Endothelial cell of umbilical vein (primary cell): ENCODE results near the gene TXNRD1. TPM values are rescaled to one million over a fixed set of nuclear protein-coding genes. Genes with fewer than 3 reads are reported as not detected.

Source experiments
- BruUV-seq: library from RNA; stranded (reverse); fragments of 400-500 nt; replicated peaks from 2 replicates; lab custom pipeline; 2021; lab: Mats Ljungman, UMichigan
- CTCF ChIA-PET: fragments of 300-600, 350-600 bp; sonication (Branson Sonifier 250); formaldehyde crosslinking; loops from one replicate; lab custom pipeline; 2021; ENCODE audit warnings: antibody characterized with exemption, inconsistent platforms; lab: Charles Lee
- POLR2A ChIA-PET: fragments of 300-600, 350-600 bp; sonication (Branson Sonifier 250); formaldehyde crosslinking; loops from one replicate; lab custom pipeline; 2021; ENCODE audit warnings: antibody characterized with exemption, inconsistent platforms; lab: Charles Lee
- DNase-seq: peaks from one replicate; pipeline ENCODE4 v3.0.0-alpha.2; 2011; ENCODE audit warnings: low read depth, low spot score
- FAIRE-seq: peaks from 2 replicates; lab custom pipeline; 2011; peaks lifted over from hg19 to GRCh38; lab: Jason Lieb, UNC
- H2AFZ ChIP-seq: 2 replicates; pipeline ENCODE4 v1.6.0; 2012; ENCODE audit warnings: low read depth, low read length, control low read depth, inconsistent platforms
- H3K27ac ChIP-seq: 2 replicates; pipeline ENCODE4 v1.5.1; 2011; ENCODE audit warnings: low read depth, mild to moderate bottlenecking, control low read depth, low read length, moderate library complexity; ENCODE audit not compliant: insufficient read depth
- H3K27me3 ChIP-seq, 2 experiments: 2 replicates each; pipeline versions ENCODE4 v1.6.0 to v1.6.1; 2011; ENCODE audit warnings: low read length in 2 of 2, mixed read lengths in 1 of 2; ENCODE audit not compliant: control insufficient read depth in 2 of 2, insufficient read depth in 2 of 2
- H3K36me3 ChIP-seq, 2 experiments: 2 replicates in 1 of 2; 3 replicates in 1 of 2; pipeline ENCODE4 v1.5.1; 2011; ENCODE audit warnings: low read length in 2 of 2, mild to moderate bottlenecking in 1 of 2, moderate library complexity in 1 of 2; ENCODE audit not compliant: control insufficient read depth in 2 of 2, insufficient read depth in 2 of 2; ENCODE audit errors: extremely low read depth in 1 of 2
- H3K4me1 ChIP-seq: 3 replicates; pipeline ENCODE4 v1.5.1; 2011; ENCODE audit warnings: mild to moderate bottlenecking, low read length; ENCODE audit not compliant: control insufficient read depth, insufficient read depth; ENCODE audit errors: extremely low read depth
- H3K4me2 ChIP-seq: 2 replicates; pipeline ENCODE4 v1.6.1; 2011; ENCODE audit warnings: low read length, control low read depth, mixed read lengths; ENCODE audit not compliant: insufficient read depth
- H3K4me3 ChIP-seq, 3 experiments: fragments of 200-600 bp in 1 of 3; sonication (generic), shearing (Covaris generic) in 1 of 3; replicated peaks in 1 of 3; 2 replicates each; pipeline ENCODE4 v1.5.1; 2011 to 2016; ENCODE audit warnings: control low read depth in 3 of 3, low read length in 3 of 3, mild to moderate bottlenecking in 2 of 3, inconsistent platforms in 1 of 3, low read depth in 1 of 3, moderate library complexity in 1 of 3; ENCODE audit not compliant: insufficient read depth in 1 of 3
- H3K79me2 ChIP-seq: 2 replicates; pipeline ENCODE4 v1.6.0; 2012; ENCODE audit warnings: low read length, inconsistent platforms; ENCODE audit not compliant: control insufficient read depth, insufficient read depth
- H3K9ac ChIP-seq: replicated peaks from 2 replicates; pipeline ENCODE3; 2011; ENCODE audit warnings: low read length, control low read depth; ENCODE audit not compliant: insufficient read depth; ENCODE audit errors: extremely low read depth
- H3K9me1 ChIP-seq: replicated peaks from 3 replicates; pipeline ENCODE4 v1.6.0; 2011; ENCODE audit warnings: mild to moderate bottlenecking, low read length; ENCODE audit not compliant: control insufficient read depth, insufficient read depth; ENCODE audit errors: extremely low read depth
- H3K9me3 ChIP-seq: replicated peaks from 2 replicates; pipeline ENCODE4 v1.5.1; 2012; ENCODE audit warnings: low read length, inconsistent platforms; ENCODE audit not compliant: control insufficient read depth, insufficient read depth
- H4K20me1 ChIP-seq: replicated peaks from 2 replicates; pipeline ENCODE3; 2011; ENCODE audit warnings: mild to moderate bottlenecking, low read length; ENCODE audit not compliant: control insufficient read depth, insufficient read depth; ENCODE audit errors: extremely low read depth
- CTCF ChIP-seq, 2 donors: IDR thresholded peaks; 1 replicate in 1 of 2; 2 replicates in 1 of 2; pipeline ENCODE4 v1.5.1; 2011; ENCODE audit warnings: low read length in 2 of 2, mild to moderate bottlenecking in 2 of 2, moderate library complexity in 2 of 2, control low read depth in 1 of 2, inconsistent platforms in 1 of 2, low read depth in 1 of 2; ENCODE audit not compliant: insufficient read depth in 1 of 2; ENCODE audit errors: extremely low read depth in 1 of 2
- EZH2 ChIP-seq: IDR thresholded peaks from 2 replicates; pipeline ENCODE4 v1.6.1; 2012; ENCODE audit warnings: borderline replicate concordance, low read depth, mild to moderate bottlenecking, moderate library complexity, low read length, inconsistent platforms; ENCODE audit not compliant: severe bottlenecking
- FOS ChIP-seq: IDR thresholded peaks from 2 replicates; pipeline ENCODE4 v1.6.1; 2011; ENCODE audit warnings: mild to moderate bottlenecking, low read length, moderate library complexity, borderline replicate concordance; ENCODE audit not compliant: insufficient read depth
- GATA2 ChIP-seq: IDR thresholded peaks from 2 replicates; pipeline ENCODE4 v1.7.0; 2011; ENCODE audit warnings: low read depth, mild to moderate bottlenecking, moderate library complexity, mixed read lengths, low read length; ENCODE audit not compliant: insufficient read length, insufficient read depth
- JUN ChIP-seq: IDR thresholded peaks from 2 replicates; pipeline ENCODE4 v1.6.1; 2011; ENCODE audit warnings: borderline replicate concordance, low read depth; ENCODE audit not compliant: insufficient read length, insufficient read depth
- MAX ChIP-seq: IDR thresholded peaks from 2 replicates; pipeline ENCODE4 v1.6.1; 2011; ENCODE audit not compliant: insufficient read depth, insufficient read length
- MYC ChIP-seq: IDR thresholded peaks from one replicate; pipeline ENCODE4 v1.6.1; 2011; ENCODE audit warnings: mild to moderate bottlenecking, low read depth, low read length
- POLR2A ChIP-seq: IDR thresholded peaks from 2 replicates; pipeline ENCODE4 v1.6.1; 2012; ENCODE audit warnings: low read depth, mild to moderate bottlenecking, control low read depth, low read length
- POLR2AphosphoS5 ChIP-seq: IDR thresholded peaks from 2 replicates; pipeline ENCODE4 v1.6.1; 2012; ENCODE audit warnings: low read depth, mild to moderate bottlenecking, control low read depth, low read length, moderate library complexity; ENCODE audit not compliant: insufficient read depth
- dilution Hi-C: fragments of 300-500 bp; cut with MboI; formaldehyde crosslinking; loops from one replicate; pipeline ENCODE4 v1.15.0; 2019; ENCODE audit warnings: low sequenced_read_pairs; ENCODE audit not compliant: extremely low pct_ligation_motif_present
- intact Hi-C: fragments of 100-400 bp; cut with micrococcal nuclease; formaldehyde crosslinking; loops from one replicate; pipeline ENCODE4 v1.10.0; 2022
- polyA plus RNA-seq, 4 experiments: library from polyadenylated mRNA; depleted of rRNA in 3 of 4; stranded (reverse) in 3 of 4; unstranded in 1 of 4; fragments of >200 nt; gene quantifications; 2 replicates each; pipeline versions ENCODE4 v1.2.1 to v1.2.3, GENCODE V29; 2011 to 2012; ENCODE audit warnings: missing spikeins in 1 of 4
- total RNA-seq: library from RNA; stranded (reverse); gene quantifications from 2 replicates; pipeline ENCODE4 v1.2.3, GENCODE V29; 2021

Gene TXNRD1
- total and polyA plus RNA-seq, 2 donors (not counting 3 experiments of a cell fraction or from before 2014, with no cell fraction given): 309 to 566 TPM

GRCh38 chr12:104272938-104273337 is 57.4 kb downstream of the TXNRD1 start:
- Histone ChIP-seq H3K4me3 (no peak overlapping the region), H3K4me2 (no peak overlapping the region), H3K36me3 (no peaks in the 10 kb centered on the region), H3K79me2 (no peaks in the 10 kb centered on the region), H2AFZ (no peak overlapping the region), H3K27me3 (no peaks in the 10 kb centered on the region), H3K27ac (no peak overlapping the region), H3K9ac (no peak overlapping the region), H4K20me1 (no peaks in the 10 kb centered on the region), H3K9me1 (no peaks in the 10 kb centered on the region), H3K9me3 (no peaks in the 10 kb centered on the region), H3K4me1 (peaks cover 12% of the 10 kb centered on the region)
- no peak for TF ChIP-seq EZH2
- no peak for TF ChIP-seq POLR2AphosphoS5
- no peak for TF ChIP-seq MAX
- no peak for TF ChIP-seq POLR2A
- TF ChIP-seq JUN: no peak
- no peak for TF ChIP-seq MYC
- no peak for TF ChIP-seq FOS
- no peak for TF ChIP-seq CTCF (IDR thresholded peaks at IDR 0.05; ENCODE audit: extremely low read depth in 1 of 2, insufficient read depth in 1 of 2, low read depth in 1 of 2, low read length in 2 of 2)
- TF ChIP-seq GATA2: no peak
- POLR2A ChIA-PET: no interaction called here
- FAIRE-seq: no peak
- BruUV-seq: no TSS peak
- DNase-seq: no peak
- CTCF ChIA-PET: no interaction called here
- dilution Hi-C loops (no loop called here), intact Hi-C loops (no loop called here)
